Measurements from ENCODE around the gene ANK2.

ANK2 gene

GRCh38 chr4:113293043-113293560 is 243.6 kb downstream of the ANK2 start:
- no peak for DNase-seq

- no peak for DNase-seq
Measured at GRCh38 chr4:113293674-113294073, 244.2 kb downstream of the ANK2 start.

- no peak for DNase-seq
Measured at GRCh38 chr4:113294908-113295307, 245.5 kb downstream of the ANK2 start.

GRCh38 chr4:113300471-113300928 is 251.0 kb downstream of the ANK2 start:
- no peak for DNase-seq

- DNase-seq: no peak
Measured at GRCh38 chr4:113302051-113302450, 252.6 kb downstream of the ANK2 start.

GRCh38 chr4:113303315-113303714 is 253.9 kb downstream of the ANK2 start:
- no peak for DNase-seq

GRCh38 chr4:113311047-113311446 is 261.6 kb downstream of the ANK2 start:
- no peak for DNase-seq

- no peak for DNase-seq
Measured at GRCh38 chr4:113312529-113312928, 263.1 kb downstream of the ANK2 start.

- DNase-seq: no peak
Measured at GRCh38 chr4:113314426-113314825, 265.0 kb downstream of the ANK2 start.

- no peak for DNase-seq
Measured at GRCh38 chr4:113316879-113317278, 267.4 kb downstream of the ANK2 start.

GRCh38 chr4:113317523-113317922 is 268.1 kb downstream of the ANK2 start:
- DNase-seq: no peak

GRCh38 chr4:113322736-113323135 is 273.3 kb downstream of the ANK2 start:
- DNase-seq: no peak

GRCh38 chr4:113325876-113326615 is 276.6 kb downstream of the ANK2 start:
- DNase-seq: no peak

- no peak for DNase-seq
Measured at GRCh38 chr4:113327494-113327893, 278.0 kb downstream of the ANK2 start.

GRCh38 chr4:113328514-113328913 is 279.1 kb downstream of the ANK2 start:
- no peak for DNase-seq

GRCh38 chr4:113330200-113330599 is 280.7 kb downstream of the ANK2 start:
- DNase-seq: no peak

GRCh38 chr4:113331811-113332210 is 282.4 kb downstream of the ANK2 start:
- no peak for DNase-seq

- no peak for DNase-seq
Measured at GRCh38 chr4:113332701-113333100, 283.2 kb downstream of the ANK2 start.

- no peak for DNase-seq
Measured at GRCh38 chr4:113335746-113336145, 286.3 kb downstream of the ANK2 start.

GRCh38 chr4:113336556-113336955 is 287.1 kb downstream of the ANK2 start:
- DNase-seq: no peak

- DNase-seq: no peak
Measured at GRCh38 chr4:113339430-113339813, 290.0 kb downstream of the ANK2 start.

- DNase-seq: no peak
Measured at GRCh38 chr4:113344100-113344499, 294.6 kb downstream of the ANK2 start.

GRCh38 chr4:113347245-113347644 is 297.8 kb downstream of the ANK2 start:
- no peak for DNase-seq

GRCh38 chr4:113349430-113349829 is 300.0 kb downstream of the ANK2 start:
- no peak for DNase-seq

- no peak for DNase-seq
Measured at GRCh38 chr4:113350576-113350975, 301.1 kb downstream of the ANK2 start.
